IMR-90 (cell line): ENCODE data around the gene UNC5B.

Experiments used
- MAFK ChIP-seq: IDR thresholded peaks from 2 replicates; pipeline ENCODE4 v1.6.1; 2012; ENCODE audit warnings: low read depth, low read length, improper control_type of control experiment
- RAD21 ChIP-seq: IDR thresholded peaks from 2 replicates; pipeline ENCODE4 v1.6.1; 2012; ENCODE audit warnings: low read length, improper control_type of control experiment
- TF ChIP-seq, protein P1 (sequence below): conservative IDR thresholded peaks from 2 replicates; pipeline ENCODE4 v1.5.1; 2012; ENCODE audit warnings: mild to moderate bottlenecking, low read depth, low read length, improper control_type of control experiment

DNA sequence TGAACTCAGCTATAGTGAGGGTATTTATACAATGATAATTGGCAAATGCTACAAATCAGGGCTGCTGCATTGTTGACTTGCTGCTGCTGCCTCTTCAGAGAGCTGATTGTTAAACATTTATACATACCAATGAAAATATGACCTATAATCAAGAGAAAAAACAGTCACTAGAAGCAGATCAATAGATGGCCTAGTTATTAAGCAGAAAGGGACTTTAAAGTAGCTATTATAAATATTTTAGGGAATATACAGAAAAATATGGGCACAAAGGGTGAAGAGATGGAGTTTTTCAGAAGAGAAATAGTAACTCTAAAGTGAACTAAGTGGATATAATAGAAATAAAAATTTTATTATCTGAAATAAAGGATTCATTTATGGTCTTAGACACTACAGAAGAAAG is 14.4 kb upstream of the UNC5B start:
- TF ChIP-seq, protein P1, sequence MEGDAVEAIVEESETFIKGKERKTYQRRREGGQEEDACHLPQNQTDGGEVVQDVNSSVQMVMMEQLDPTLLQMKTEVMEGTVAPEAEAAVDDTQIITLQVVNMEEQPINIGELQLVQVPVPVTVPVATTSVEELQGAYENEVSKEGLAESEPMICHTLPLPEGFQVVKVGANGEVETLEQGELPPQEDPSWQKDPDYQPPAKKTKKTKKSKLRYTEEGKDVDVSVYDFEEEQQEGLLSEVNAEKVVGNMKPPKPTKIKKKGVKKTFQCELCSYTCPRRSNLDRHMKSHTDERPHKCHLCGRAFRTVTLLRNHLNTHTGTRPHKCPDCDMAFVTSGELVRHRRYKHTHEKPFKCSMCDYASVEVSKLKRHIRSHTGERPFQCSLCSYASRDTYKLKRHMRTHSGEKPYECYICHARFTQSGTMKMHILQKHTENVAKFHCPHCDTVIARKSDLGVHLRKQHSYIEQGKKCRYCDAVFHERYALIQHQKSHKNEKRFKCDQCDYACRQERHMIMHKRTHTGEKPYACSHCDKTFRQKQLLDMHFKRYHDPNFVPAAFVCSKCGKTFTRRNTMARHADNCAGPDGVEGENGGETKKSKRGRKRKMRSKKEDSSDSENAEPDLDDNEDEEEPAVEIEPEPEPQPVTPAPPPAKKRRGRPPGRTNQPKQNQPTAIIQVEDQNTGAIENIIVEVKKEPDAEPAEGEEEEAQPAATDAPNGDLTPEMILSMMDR, result no peak
- TF ChIP-seq RAD21, result no peak
- TF ChIP-seq MAFK, result no peak
